HG02623 (cell line): ENCODE results near the gene OR51B4.
"Not testable (repeated sequence)": the region's sequence is repeated elsewhere in the genome, so short reads cannot be mapped to it uniquely, and the experiment has no call there.

Experiments
- ATAC-seq: cut with Tn5 transposase; IDR thresholded peaks from one replicate; pipeline ENCODE4 v1.9.1; 2021; ENCODE audit warnings: moderate library complexity; ENCODE audit not compliant: unreplicated experiment

Gene OR51B4

GRCh38 chr11:5301846-5302245, at the start of gene OR51B4:
Gene OR51B4, minus strand, starts transcription at chr11:5301946. Its CDS starts 0 bp downstream, at chr11:5301946.
- ATAC-seq, result no peak

- no peak for ATAC-seq
These were observed 49.5 kb upstream of the OR51B4 start, which contains the start of gene OR51B6 for GRCh38 chr11:5351208-5351607. Gene OR51B6, plus strand, starts transcription at chr11:5351508. Its CDS starts 0 bp downstream, at chr11:5351508.

- ATAC-seq, result no peak
These were observed 47.8 kb upstream of the OR51B4 start for GRCh38 chr11:5349550-5349949.

- no peak for ATAC-seq
These were observed 46.9 kb upstream of the OR51B4 start for GRCh38 chr11:5348551-5349194.

- ATAC-seq, result no peak
These were observed 44.1 kb upstream of the OR51B4 start for GRCh38 chr11:5345831-5346230.

GRCh38 chr11:5343474-5344335, 42.0 kb upstream of the OR51B4 start, which contains the start of gene OR51B5:
Gene OR51B5, minus strand, starts transcription at chr11:5343524. Its CDS starts 0 bp downstream, at chr11:5343524.
- no peak for ATAC-seq

GRCh38 chr11:5339771-5340322, 38.1 kb upstream of the OR51B4 start:
- peak; percentile 63 for ATAC-seq

- ATAC-seq, result not testable (repeated sequence)
These were observed 35.5 kb upstream of the OR51B4 start for GRCh38 chr11:5337253-5337652.

- no peak for ATAC-seq
These were observed 34.6 kb upstream of the OR51B4 start for GRCh38 chr11:5336331-5336730.

- no peak for ATAC-seq
These were observed 33.4 kb upstream of the OR51B4 start for GRCh38 chr11:5335170-5335569.

GRCh38 chr11:5324197-5324596, 22.5 kb upstream of the OR51B4 start, which contains the start of gene OR51B2:
Gene OR51B2, minus strand, starts transcription at chr11:5324297. Its CDS starts 0 bp downstream, at chr11:5324297.
- ATAC-seq, result no peak

GRCh38 chr11:5317292-5317691, 15.5 kb upstream of the OR51B4 start:
- ATAC-seq, result no peak

GRCh38 chr11:5313326-5314023, 11.7 kb upstream of the OR51B4 start:
- ATAC-seq, result not testable (repeated sequence)

GRCh38 chr11:5310423-5310822, 8.7 kb upstream of the OR51B4 start:
- no peak for ATAC-seq

GRCh38 chr11:5307256-5308019, 5.7 kb upstream of the OR51B4 start:
- ATAC-seq, result no peak

GRCh38 chr11:5304046-5304445, 2.3 kb upstream of the OR51B4 start:
- ATAC-seq, result no peak

- no peak for ATAC-seq
These were observed 1.9 kb upstream of the OR51B4 start for GRCh38 chr11:5303626-5304025.

- no peak for ATAC-seq
These were observed 1.5 kb downstream of the OR51B4 start for GRCh38 chr11:5300251-5300650.

- no peak for ATAC-seq
These were observed 3.3 kb downstream of the OR51B4 start for GRCh38 chr11:5298451-5298850.

- no peak for ATAC-seq
These were observed 3.9 kb downstream of the OR51B4 start for GRCh38 chr11:5297721-5298323.
